ENCODE data around the gene KRTAP4-8.
"Not testable (repeated sequence)": the region's sequence is repeated elsewhere in the genome, so short reads cannot be mapped to it uniquely, and the experiment has no call there.

The KRTAP4-8 gene

GRCh38 chr17:41065016-41065689, 32.8 kb downstream of the KRTAP4-8 start:
- not testable (repeated sequence) for DNase-seq (ENCODE audit: low spot score)

GRCh38 chr17:41064301-41064700, 33.6 kb downstream of the KRTAP4-8 start:
- DNase-seq (ENCODE audit: low spot score) = no peak

- DNase-seq (ENCODE audit: low spot score) = no peak
Observed at GRCh38 chr17:41063449-41063848, 34.5 kb downstream of the KRTAP4-8 start.

GRCh38 chr17:41061964-41062363, 36.0 kb downstream of the KRTAP4-8 start:
- DNase-seq (ENCODE audit: low spot score) = no peak

GRCh38 chr17:41060052-41060604, 37.8 kb downstream of the KRTAP4-8 start, which contains the start of gene KRTAP2-3:
TSS of gene KRTAP2-3 (minus strand) at chr17:41060114. CDS start at chr17:41060050, 64 bp downstream.
- no peak for DNase-seq (ENCODE audit: low spot score)

GRCh38 chr17:41059276-41060051, 38.5 kb downstream of the KRTAP4-8 start:
- not testable (repeated sequence) for DNase-seq (ENCODE audit: low spot score)

- DNase-seq (ENCODE audit: low spot score) = no peak
Observed at GRCh38 chr17:41058741-41059140, 39.2 kb downstream of the KRTAP4-8 start.

GRCh38 chr17:41057547-41057946, 40.4 kb downstream of the KRTAP4-8 start:
- DNase-seq (ENCODE audit: low spot score) = no peak

GRCh38 chr17:41055130-41055529, 42.8 kb downstream of the KRTAP4-8 start, which contains the start of gene KRTAP2-2:
TSS of gene KRTAP2-2 (minus strand) at chr17:41055230. CDS start at chr17:41055211, 19 bp downstream.
- not testable (repeated sequence) for DNase-seq (ENCODE audit: low spot score)

- not testable (repeated sequence) for DNase-seq (ENCODE audit: low spot score)
Observed at GRCh38 chr17:41054556-41054955, 43.4 kb downstream of the KRTAP4-8 start.

- DNase-seq (ENCODE audit: low spot score) = no peak
Observed at GRCh38 chr17:41054025-41054424, 43.9 kb downstream of the KRTAP4-8 start.

- no peak for DNase-seq (ENCODE audit: low spot score)
Observed at GRCh38 chr17:41052566-41052965, 45.4 kb downstream of the KRTAP4-8 start.

GRCh38 chr17:41049110-41049509, 48.8 kb downstream of the KRTAP4-8 start:
- no peak for DNase-seq (ENCODE audit: low spot score)

GRCh38 chr17:41048441-41048840, 49.5 kb downstream of the KRTAP4-8 start:
- DNase-seq (ENCODE audit: low spot score) = no peak

All from germinal center (tissue), 1 donor.